Panc1 (cell line): ENCODE data around the gene ADCY3. TPM values are rescaled to one million over a fixed set of nuclear protein-coding genes. Genes with fewer than 3 reads are reported as not detected.

Experiments used
- ATAC-seq: fragments of 200-7000 bp; cut with Tn5 transposase; 2 replicates; pipeline ENCODE4 v1.9.1; 2020; ENCODE audit warnings: mild to moderate bottlenecking, moderate library complexity
- BruUV-seq: library from RNA; stranded (reverse); fragments of 400-500 nt; replicated peaks from 2 replicates; lab custom pipeline; 2021; lab: Mats Ljungman, UMichigan
- CTCF ChIA-PET: fragments of 300-600 bp; sonication (Branson Sonifier 250); formaldehyde crosslinking; loops from one replicate; lab custom pipeline; 2022; ENCODE audit warnings: antibody characterized with exemption; lab: Charles Lee
- POLR2A ChIA-PET: fragments of 300-600 bp; sonication (Branson Sonifier 250); formaldehyde crosslinking; loops from one replicate; lab custom pipeline; 2022; ENCODE audit warnings: antibody characterized with exemption; lab: Charles Lee
- DNase-seq: peaks from one replicate; pipeline ENCODE4 v3.0.0-alpha.2; 2010; ENCODE audit warnings: low read depth, low spot score
- H3K27ac ChIP-seq: 2 replicates; pipeline ENCODE4 v1.5.1; 2011; ENCODE audit warnings: mild to moderate bottlenecking, low read length, inconsistent platforms
- H3K27me3 ChIP-seq: fragments of 200-500 bp; sonication (Bioruptor generic); 2 replicates; pipeline ENCODE4 v1.6.0; 2014; ENCODE audit warnings: low read length, inconsistent platforms; ENCODE audit not compliant: control insufficient read depth, insufficient read depth
- H3K36me3 ChIP-seq: fragments of 200-500 bp; sonication (Bioruptor generic); 2 replicates; pipeline ENCODE4 v1.5.1; 2014; ENCODE audit warnings: inconsistent platforms, mild to moderate bottlenecking, low read length, moderate library complexity; ENCODE audit not compliant: control insufficient read depth, insufficient read depth
- H3K4me1 ChIP-seq: 2 replicates; pipeline ENCODE4 v1.5.1; 2011; ENCODE audit warnings: inconsistent platforms, mild to moderate bottlenecking, low read length, moderate library complexity; ENCODE audit not compliant: control insufficient read depth, insufficient read depth
- H3K4me3 ChIP-seq, 2 experiments: 2 replicates each; pipeline ENCODE4 v1.5.1; 2011 to 2012; ENCODE audit warnings: low read depth in 2 of 2, low read length in 2 of 2, mild to moderate bottlenecking in 2 of 2, inconsistent platforms in 1 of 2, moderate library complexity in 1 of 2
- H3K9me3 ChIP-seq: fragments of 200-500 bp; sonication (Bioruptor generic); 2 replicates; pipeline ENCODE4 v1.5.1; 2014; ENCODE audit warnings: low read depth, mild to moderate bottlenecking, inconsistent platforms, low read length, moderate library complexity; ENCODE audit not compliant: control insufficient read depth, insufficient read depth
- CTCF ChIP-seq: fragments of 450-650 bp; IDR thresholded peaks from 2 replicates; pipeline ENCODE4 v1.5.1; 2017; ENCODE audit warnings: mild to moderate bottlenecking
- POLR2AphosphoS5 ChIP-seq: IDR thresholded peaks from 2 replicates; pipeline ENCODE4 v1.6.1; 2012; ENCODE audit warnings: mild to moderate bottlenecking, low read depth, low read length, moderate library complexity
- REST ChIP-seq, 2 experiments: IDR thresholded peaks; 2 replicates each; pipeline ENCODE4 v1.6.1; 2011 to 2012; ENCODE audit warnings: low read depth in 2 of 2, control low read depth in 1 of 2, low read length in 1 of 2, mild to moderate bottlenecking in 1 of 2, moderate library complexity in 1 of 2; ENCODE audit not compliant: insufficient read depth in 1 of 2
- SIN3A ChIP-seq: IDR thresholded peaks from 2 replicates; pipeline ENCODE4 v1.6.1; 2012; ENCODE audit warnings: low read depth, mild to moderate bottlenecking, low read length, moderate library complexity, borderline replicate concordance; ENCODE audit not compliant: insufficient read depth
- TCF7L2 ChIP-seq: IDR thresholded peaks from 2 replicates; pipeline ENCODE4 v1.6.1; 2011; ENCODE audit warnings: mild to moderate bottlenecking, low read depth, low read length, inconsistent platforms
- in situ Hi-C: cut with HindIII; loops from 2 replicates; pipeline ENCODE4 v1.10.0; 2016; ENCODE audit warnings: low sequenced_read_pairs, low pct_unique_long_range_greater_than_20kb
- intact Hi-C: fragments of 100-400 bp; cut with micrococcal nuclease; formaldehyde crosslinking; loops from one replicate; pipeline ENCODE4 v1.10.0; 2022; ENCODE audit not compliant: unreplicated experiment
- total RNA-seq: library from RNA; stranded (reverse); gene quantifications from one replicate; pipeline ENCODE4 v1.2.1, GENCODE V29; 2021; ENCODE audit not compliant: unreplicated experiment

ADCY3 gene
- total RNA-seq, 1 experiment from 2014 or later, result 34.1 TPM

GRCh38 chr2:24873619-24874018, 46.4 kb downstream of the ADCY3 start:
- no peaks in the 10 kb centered on the region for H3K27me3 ChIP-seq
- intact Hi-C loops (no loop called here), in situ Hi-C loops (no loop called here)
- ChIA-PET CTCF (no interaction called here), POLR2A (no interaction called here)
- DNase-seq (no peak), ATAC-seq (no peak)
- no TSS peak for BruUV-seq
- H3K36me3 ChIP-seq, result no peaks in the 10 kb centered on the region
- no peak overlapping the region for H3K27ac ChIP-seq
- TF ChIP-seq REST (IDR thresholded peaks at IDR 0.05; ENCODE audit: insufficient read depth in 1 of 2, low read depth in 2 of 2, low read length in 1 of 2) (no peak), TCF7L2 (no peak), CTCF (no peak)
- no peak overlapping the region for H3K4me3 ChIP-seq
- no peaks in the 10 kb centered on the region for H3K9me3 ChIP-seq
- no peaks in the 10 kb centered on the region for H3K4me1 ChIP-seq

- intact Hi-C loops, result no loop called here
- ATAC-seq (no peak), DNase-seq (no peak)
- Histone ChIP-seq H3K27me3 (no peaks in the 10 kb centered on the region), H3K36me3 (no peaks in the 10 kb centered on the region), H3K27ac (no peak overlapping the region), H3K4me1 (no peaks in the 10 kb centered on the region), H3K9me3 (no peaks in the 10 kb centered on the region), H3K4me3 (no peak overlapping the region)
- CTCF ChIA-PET, result no interaction called here
- no TSS peak for BruUV-seq
- no peak for TF ChIP-seq POLR2AphosphoS5
- POLR2A ChIA-PET, result no interaction called here
- in situ Hi-C loops, result no loop called here
Observed at GRCh38 chr2:24872344-24873115, 47.5 kb downstream of the ADCY3 start.

GRCh38 chr2:24871852-24872333, 48.1 kb downstream of the ADCY3 start:
- no peak overlapping the region for H3K4me3 ChIP-seq
- H3K36me3 ChIP-seq, result no peaks in the 10 kb centered on the region
- H3K9me3 ChIP-seq, result no peaks in the 10 kb centered on the region
- no peak overlapping the region for H3K27ac ChIP-seq
- H3K4me1 ChIP-seq, result no peaks in the 10 kb centered on the region
- no peak for TF ChIP-seq CTCF
- TF ChIP-seq SIN3A, result no peak
- no peak for TF ChIP-seq TCF7L2
- TF ChIP-seq POLR2AphosphoS5, result no peak
- TF ChIP-seq REST (IDR thresholded peaks at IDR 0.05; ENCODE audit: insufficient read depth in 1 of 2, low read depth in 2 of 2, low read length in 1 of 2), result no peak
- BruUV-seq, result no TSS peak
- no peak for ATAC-seq
- ChIA-PET POLR2A (no interaction called here), CTCF (no interaction called here)
- intact Hi-C loops, result no loop called here
- in situ Hi-C loops, result no loop called here
- no peaks in the 10 kb centered on the region for H3K27me3 ChIP-seq
- DNase-seq, result no peak
